DMS153 treated with DMSO at 0.1 percent for 48 hours (cell line): ENCODE measurements around the gene RAI14.
"Not testable (repeated sequence)": the region's sequence is repeated elsewhere in the genome, so short reads cannot be mapped to it uniquely, and the experiment has no call there.

Experiments used
- DNase-seq: peaks from one replicate; lab custom pipeline; 2025; ENCODE audit not compliant: unreplicated experiment; lab: John Stamatoyannopoulos, UW

The RAI14 gene

GRCh38 chr5:34724741-34725140 is 68.6 kb downstream of the RAI14 start:
- DNase-seq: no peak

- not testable (repeated sequence) for DNase-seq
Observed at GRCh38 chr5:34727166-34727749, 71.1 kb downstream of the RAI14 start.

DNA sequence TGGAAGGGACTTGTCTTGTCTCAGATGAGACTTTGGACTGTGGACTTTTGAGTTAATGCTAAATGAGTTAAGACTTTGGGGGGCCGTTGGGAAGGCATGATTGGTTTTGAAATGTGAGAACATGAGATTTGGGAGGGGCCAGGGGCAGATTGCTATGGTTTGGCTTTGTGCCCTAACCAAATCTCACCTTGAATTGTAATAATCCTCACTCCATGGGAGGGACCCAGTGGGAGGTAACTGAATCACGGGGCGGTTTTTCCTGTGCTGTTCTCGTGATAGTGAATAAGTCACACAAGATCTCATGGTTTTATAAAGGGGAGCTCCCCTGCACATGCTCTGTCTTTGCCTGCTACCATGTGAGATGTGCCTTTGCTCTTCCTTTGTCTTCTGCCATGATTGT is 72.1 kb downstream of the RAI14 start:
- no peak for DNase-seq

DNA sequence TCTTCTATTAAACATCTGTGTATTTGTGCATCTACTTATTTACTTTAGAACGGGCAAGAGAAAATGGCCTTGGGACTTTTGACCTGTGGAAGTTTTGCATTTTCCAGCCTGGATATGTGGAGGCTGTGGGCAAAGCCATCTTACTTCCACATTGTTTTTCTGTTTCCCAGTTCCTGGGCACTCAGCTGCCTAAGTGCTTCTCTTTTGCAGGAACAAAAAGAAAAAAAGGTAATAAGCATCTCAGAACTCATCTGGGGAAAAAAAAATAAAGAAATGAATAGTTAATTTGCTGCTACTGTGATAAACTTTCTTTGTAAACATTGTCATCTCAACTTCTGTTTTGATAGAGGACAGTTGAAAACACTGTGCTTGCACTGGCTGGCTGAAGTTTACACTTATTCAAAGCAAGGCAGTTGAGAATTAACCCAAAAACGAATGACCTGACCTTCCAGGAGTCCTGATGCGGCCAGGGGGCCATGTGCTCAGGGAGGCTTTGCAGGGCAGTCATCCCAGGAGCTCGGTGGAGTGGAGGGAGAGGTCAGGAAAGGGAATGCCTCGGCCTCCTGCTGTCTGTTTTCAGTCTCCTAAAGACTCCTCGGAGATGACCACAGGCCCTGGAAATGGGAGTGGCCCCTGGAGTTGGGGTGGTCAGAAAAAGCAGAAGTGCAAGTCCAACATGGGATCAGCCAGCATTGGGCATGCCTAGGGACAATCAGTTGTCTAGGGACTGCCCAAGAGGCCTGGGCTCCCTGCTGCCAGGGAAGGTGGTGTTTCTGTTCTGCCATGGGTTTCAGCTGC is 75.5 kb downstream of the RAI14 start:
- no peak for DNase-seq

GRCh38 chr5:34734326-34734725 is 78.2 kb downstream of the RAI14 start:
- DNase-seq: no peak

DNA sequence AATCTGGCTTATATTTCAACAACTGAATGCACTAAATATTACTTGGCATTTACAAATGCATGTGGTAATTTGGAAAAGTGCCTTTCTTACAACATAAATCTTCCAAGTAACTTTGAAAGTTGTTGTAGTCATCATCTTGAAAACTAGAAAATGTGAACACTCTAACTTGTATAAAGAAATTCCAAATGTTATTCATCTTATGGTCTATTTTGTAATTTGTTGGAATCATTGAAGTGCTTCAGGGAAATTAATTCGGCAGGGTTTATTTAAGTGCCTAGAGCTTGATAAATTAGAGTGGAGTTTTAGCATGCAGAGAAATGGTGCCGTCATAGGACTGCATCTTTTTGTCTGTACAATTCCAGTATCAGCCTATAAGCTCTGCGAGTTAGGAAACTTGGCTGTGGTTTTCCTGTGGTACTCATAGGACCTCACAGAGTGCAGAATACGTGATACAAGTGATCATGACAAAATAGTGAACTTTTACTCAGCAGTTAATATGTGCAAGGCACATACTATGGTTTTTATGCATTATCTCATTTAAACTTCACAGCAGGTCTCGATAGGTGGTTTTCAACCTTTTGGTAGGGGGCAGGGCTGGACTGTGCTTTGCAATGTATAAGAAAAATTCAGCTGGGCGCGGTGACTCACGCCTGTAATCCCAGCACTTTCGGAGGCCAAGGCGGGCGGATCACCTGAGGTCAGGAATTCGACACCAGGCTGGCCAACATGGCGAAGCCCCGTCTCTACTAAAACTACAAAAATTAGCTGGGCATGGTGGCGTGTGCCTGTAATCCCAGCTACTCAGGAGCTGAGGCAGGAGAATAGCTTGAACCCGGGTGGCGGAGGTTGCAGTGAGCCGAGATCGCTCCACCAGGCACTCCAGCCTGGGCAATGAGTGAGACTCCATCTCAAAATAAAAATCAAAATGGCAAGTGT is 79.6 kb downstream of the RAI14 start:
- no peak for DNase-seq

- no peak for DNase-seq
Observed at GRCh38 chr5:34736445-34737115, 80.5 kb downstream of the RAI14 start.

GRCh38 chr5:34737731-34738130 is 81.6 kb downstream of the RAI14 start:
- no peak for DNase-seq

DNA sequence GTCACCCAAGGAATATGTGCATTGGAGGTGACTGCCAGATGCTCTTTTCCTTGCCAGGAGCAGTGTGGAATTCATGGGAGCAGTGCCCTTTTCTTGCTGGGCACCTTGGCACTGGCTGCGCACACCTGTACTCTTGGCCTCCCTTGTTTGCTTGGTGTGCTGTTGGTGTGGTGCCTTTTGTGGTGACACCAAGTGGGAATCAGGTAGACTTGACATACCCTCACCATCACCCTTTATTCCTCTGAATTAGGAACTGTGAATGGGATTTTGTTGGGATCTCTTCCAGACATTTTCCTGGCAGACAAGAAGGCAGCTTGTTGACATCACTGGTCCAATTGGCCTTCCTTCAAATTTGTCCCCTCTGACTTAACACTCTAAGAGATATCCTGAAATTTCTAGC is 82.3 kb downstream of the RAI14 start:
- DNase-seq: no peak

GRCh38 chr5:34740389-34740806 is 84.3 kb downstream of the RAI14 start:
- no peak for DNase-seq

DNA sequence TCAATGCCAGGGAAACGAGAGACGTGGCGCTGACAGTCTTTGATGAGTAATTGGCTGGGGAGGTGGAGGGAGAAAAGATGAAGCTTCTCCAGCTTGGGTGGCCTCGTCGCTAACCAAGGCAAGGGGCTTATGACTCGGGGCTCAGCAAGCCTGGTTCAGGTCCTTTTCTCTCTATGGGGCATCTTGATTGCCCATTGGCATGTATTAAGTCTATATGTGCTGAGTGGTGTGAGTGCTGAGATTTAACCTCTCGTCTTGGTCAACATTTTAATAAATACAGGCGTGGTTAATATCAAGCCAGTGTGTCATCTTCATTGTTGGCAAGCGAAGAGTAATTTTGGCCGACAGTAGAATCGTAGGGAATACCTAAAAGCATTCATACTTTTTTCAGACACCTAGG is 85.9 kb downstream of the RAI14 start:
- no peak for DNase-seq

- no peak for DNase-seq
Observed at GRCh38 chr5:34743878-34744277, 87.8 kb downstream of the RAI14 start.

GRCh38 chr5:34748431-34748830 is 92.3 kb downstream of the RAI14 start:
- no peak for DNase-seq

DNA sequence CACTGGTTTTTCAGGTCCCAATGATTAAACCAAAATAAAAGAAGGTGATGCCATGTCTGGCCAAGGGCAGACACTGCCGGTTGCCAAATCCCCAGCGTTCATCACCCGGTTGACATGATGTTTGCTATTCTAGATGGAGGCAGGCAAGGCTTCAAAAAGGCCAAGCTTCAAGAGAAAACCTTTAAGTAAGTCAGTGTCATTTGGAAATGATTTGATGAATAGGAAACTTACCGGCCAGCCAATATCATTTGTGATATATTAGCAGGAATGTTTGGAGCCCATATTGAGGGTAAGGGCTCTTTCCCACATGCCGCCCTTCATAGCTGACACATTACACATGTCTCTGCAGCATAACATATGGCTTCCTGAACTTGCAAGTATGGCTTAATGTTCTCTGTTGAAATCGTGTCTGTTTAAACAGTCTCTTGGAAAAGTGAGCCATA is 93.3 kb downstream of the RAI14 start:
- no peak for DNase-seq

DNA sequence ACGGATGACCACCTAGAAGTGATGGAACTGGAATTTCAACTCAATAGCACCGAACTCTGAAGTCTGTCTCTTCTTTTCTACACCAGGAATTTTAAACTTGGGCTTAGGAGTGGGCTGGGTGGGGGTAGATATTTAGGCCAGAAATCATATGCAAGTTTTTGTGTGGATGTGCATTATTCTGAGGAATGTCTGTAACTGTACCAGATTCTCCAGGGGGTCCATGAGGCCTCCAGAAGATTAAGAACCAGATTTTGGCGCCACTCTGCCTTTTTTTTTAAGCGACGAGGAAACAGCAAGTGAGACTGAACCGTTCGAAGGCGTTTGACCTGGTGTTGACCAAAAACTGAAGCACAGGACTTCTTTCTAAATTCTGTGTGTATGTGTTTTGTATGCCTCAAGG is 94.1 kb downstream of the RAI14 start:
- DNase-seq: no peak

DNA sequence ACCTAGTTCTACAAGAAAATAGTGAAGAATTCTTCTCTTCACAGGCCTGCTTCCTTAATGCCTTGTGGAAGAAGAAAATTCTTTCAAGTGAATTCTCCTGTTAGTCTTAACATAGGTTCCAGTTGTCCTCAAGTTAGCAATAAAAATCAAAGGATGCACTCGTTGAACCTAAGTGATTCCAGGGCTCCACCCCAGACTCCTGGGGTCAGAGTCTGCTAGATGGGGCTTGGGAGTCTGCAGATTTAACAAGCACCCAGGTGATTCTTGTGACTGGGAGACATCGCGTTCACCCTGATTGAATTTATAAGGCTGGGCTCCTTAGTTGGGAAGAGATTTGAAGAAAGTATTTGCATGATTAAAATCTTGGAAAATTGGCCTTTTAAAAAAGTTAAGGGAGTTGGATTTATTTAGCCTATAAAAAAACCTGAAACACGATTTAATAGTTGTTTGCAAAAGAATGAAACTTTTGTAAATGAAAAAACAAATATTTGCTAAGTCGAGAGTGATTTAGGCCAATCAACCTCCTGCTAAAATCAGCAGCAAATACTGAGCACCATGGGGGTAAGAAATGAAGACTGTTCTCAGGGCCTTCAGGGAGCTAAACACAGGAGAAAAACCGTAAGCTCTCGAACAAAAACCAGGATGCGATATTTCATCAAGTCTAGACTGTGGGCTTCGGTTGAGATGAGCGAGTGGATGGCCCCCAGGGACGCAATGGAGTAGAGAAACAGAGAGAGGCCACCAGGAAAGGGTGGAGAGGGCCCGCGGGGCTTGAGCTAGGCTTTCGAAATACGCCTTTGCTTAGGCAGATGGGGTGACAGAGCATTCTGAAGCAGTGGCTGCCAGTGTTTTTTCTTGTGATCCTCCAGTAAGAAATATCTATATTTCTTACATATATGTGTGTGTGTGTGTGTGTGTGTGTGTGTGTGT is 95.9 kb downstream of the RAI14 start:
- DNase-seq: no peak

DNA sequence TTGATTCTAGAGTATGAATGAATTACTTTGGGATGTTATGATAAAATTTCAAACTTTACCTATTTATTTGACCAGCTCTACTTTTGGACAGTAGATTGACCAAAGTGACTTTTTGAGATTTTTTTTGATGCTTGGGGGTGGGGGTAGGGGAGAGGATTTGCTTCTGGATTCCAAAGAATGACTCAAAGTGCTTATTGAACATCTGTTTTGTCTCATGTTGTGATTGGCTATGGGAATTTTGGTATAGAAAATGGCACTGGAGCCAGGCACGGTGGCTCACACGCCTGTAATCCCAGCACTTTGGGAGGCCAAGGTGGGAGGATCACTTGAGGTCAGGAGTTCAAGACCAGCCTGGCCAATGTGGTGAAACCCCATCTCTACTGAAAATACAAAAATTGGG is 97.1 kb downstream of the RAI14 start:
- DNase-seq: not testable (repeated sequence)

GRCh38 chr5:34755926-34756325 is 99.8 kb downstream of the RAI14 start:
- no peak for DNase-seq

DNA sequence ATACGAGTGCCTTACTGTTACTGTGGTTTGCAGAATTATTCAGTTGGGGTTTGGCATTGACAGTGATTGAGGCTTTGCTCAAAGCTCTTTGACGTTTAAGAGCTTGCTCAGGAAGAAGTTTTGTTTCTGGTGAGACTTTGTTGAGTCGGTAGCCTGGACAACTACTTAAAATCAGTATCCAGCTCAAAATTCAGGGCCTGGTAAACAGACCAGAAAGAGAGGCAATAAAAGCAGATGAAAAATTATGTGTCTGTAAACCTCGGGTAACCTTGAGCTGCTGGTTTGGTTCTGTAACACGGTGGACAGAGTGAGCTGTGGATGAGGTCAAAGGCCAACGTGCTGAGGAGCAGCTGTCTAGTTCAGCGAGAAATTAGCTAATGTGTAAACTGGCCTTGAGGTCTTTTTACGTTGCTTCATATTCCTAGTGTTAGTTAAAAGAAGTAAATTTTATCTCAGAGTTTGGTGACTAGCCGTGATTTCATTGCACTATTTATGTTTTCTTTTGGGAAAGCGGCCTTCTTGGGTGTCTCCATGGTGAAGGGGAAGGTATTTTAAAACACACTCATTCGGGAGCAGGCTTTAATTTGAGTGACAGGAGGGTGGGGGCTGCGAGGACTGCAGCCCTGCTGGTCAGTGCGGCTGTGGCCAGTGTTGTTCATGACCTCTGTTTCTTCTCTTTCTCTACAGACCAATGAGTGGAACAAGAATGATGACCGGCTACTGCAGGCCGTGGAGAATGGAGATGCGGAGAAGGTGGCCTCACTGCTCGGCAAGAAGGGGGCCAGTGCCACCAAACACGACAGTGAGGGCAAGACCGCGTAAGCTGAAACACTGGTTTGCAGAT is 100.9 kb downstream of the RAI14 start:
- no peak for DNase-seq
